ENCODE data around the gene PDSS2.

- TF ChIP-seq POLR2A (IDR thresholded peaks at IDR 0.05): no peak
- no peak for TF ChIP-seq CTCF (IDR thresholded peaks at IDR 0.05)
Observed at GRCh38 chr6:107435798-107436197, 23.6 kb downstream of the PDSS2 start.

Data from heart left ventricle (tissue), 13 donors.